Upper lobe of left lung (tissue), 4 donors: Measurements from ENCODE around the gene TFAP2B.

Source experiments
- CTCF ChIP-seq, 6 experiments: fragments of 450-650 bp in 4 of 6; fragments of 200-600 bp in 2 of 6; sonication (generic) in 2 of 6; IDR thresholded peaks; one replicate each; pipeline ENCODE4 v1.5.1; 2016 to 2019; ENCODE audit warnings: antibody characterized with exemption in 6 of 6
- EP300 ChIP-seq, 4 donors: sonication (generic); formaldehyde crosslinking; IDR thresholded peaks; one replicate each; pipeline ENCODE4 v1.5.1; 2017; ENCODE audit warnings: antibody characterized with exemption in 4 of 4, control low read depth in 2 of 4
- POLR2A ChIP-seq, 4 donors: fragments of 450-650 bp; IDR thresholded peaks; one replicate each; pipeline ENCODE4 v1.5.1; 2016 to 2017; ENCODE audit warnings: antibody characterized with exemption in 4 of 4, mild to moderate bottlenecking in 2 of 4
- POLR2AphosphoS5 ChIP-seq, 2 donors: sonication (generic); formaldehyde crosslinking; IDR thresholded peaks; one replicate each; pipeline ENCODE4 v1.5.1; 2017; ENCODE audit warnings: antibody characterized with exemption in 2 of 2

GRCh38 chr6:50815436-50816114, 3.1 kb upstream of the TFAP2B start:
- TF ChIP-seq CTCF (IDR thresholded peaks at IDR 0.05) (peak in 3 of 6 experiments; percentile 8 to 23 (median 18)), POLR2A (IDR thresholded peaks at IDR 0.05) (no peak), POLR2AphosphoS5 (IDR thresholded peaks at IDR 0.05) (no peak), EP300 (IDR thresholded peaks at IDR 0.05) (no peak)
